Measurements from ENCODE around the gene NDRG2.

Gene NDRG2

DNA sequence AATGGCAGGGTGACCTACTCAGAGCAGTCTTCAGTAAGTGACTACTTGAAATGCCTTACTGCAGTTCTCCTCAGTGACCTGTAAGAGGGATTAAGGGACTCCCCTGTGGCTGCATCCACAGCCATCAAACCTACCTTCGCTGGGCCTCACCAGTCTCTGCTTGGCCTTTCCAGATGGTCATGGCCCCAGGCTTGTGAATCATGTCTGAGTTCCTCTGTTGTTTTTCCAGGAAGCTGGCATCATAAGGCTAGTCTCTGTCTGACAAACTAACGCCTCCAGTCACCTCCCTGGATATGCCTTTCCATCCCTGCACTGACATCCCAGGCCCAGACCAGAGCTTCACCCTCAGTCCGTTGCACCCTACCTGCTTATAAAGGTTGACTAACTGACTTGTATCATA, 55.5 kb downstream of the NDRG2 start:
- Histone ChIP-seq H3K27me3 (ENCODE audit: control insufficient read depth, insufficient read depth, low read length) (peaks cover 8% of the 10 kb centered on the region), H3K4me3 (ENCODE audit: low read length) (no peak overlapping the region), H3K9ac (ENCODE audit: low read length) (no peak overlapping the region), H3K36me3 (ENCODE audit: control insufficient read depth, insufficient read depth, low read length) (no peaks in the 10 kb centered on the region), H3K9me3 (ENCODE audit: control insufficient read depth, low read length) (no peaks in the 10 kb centered on the region), H3K4me1 (ENCODE audit: control insufficient read depth, insufficient read depth, low read length) (peaks cover 8% of the 10 kb centered on the region)
